Colonic mucosa (tissue), 4 donors: ENCODE results near the gene GPX3. TPM values are rescaled to one million over a fixed set of nuclear protein-coding genes. Genes with fewer than 3 reads are reported as not detected.

Source experiments
- DNase-seq: peaks from one replicate; pipeline ENCODE4 v3.0.0-alpha.2; 2020
- H3K27ac ChIP-seq: fragments of 200-600 bp; one replicate; pipeline ENCODE4 v1.8.0; 2021
- H3K27me3 ChIP-seq: fragments of 200-600 bp; one replicate; pipeline ENCODE4 v1.8.0; 2021
- H3K36me3 ChIP-seq: fragments of 200-600 bp; one replicate; pipeline ENCODE4 v1.8.0; 2021
- H3K4me1 ChIP-seq: fragments of 200-600 bp; one replicate; pipeline ENCODE4 v1.8.0; 2021; ENCODE audit warnings: mild to moderate bottlenecking
- H3K4me3 ChIP-seq: fragments of 200-600 bp; one replicate; pipeline ENCODE4 v1.8.0; 2021
- H3K9ac ChIP-seq, 2 donors: one replicate each; pipeline ENCODE4 v1.7.0; 2013; ENCODE audit warnings: control low read depth in 2 of 2, low read depth in 2 of 2, low read length in 2 of 2
- H3K9me3 ChIP-seq: fragments of 200-600 bp; one replicate; pipeline ENCODE4 v1.8.0; 2021
- intact Hi-C: fragments of 100-400 bp; cut with DNase I; formaldehyde crosslinking; loops from one replicate; pipeline ENCODE4 v1.14.1; 2022
- total RNA-seq, 2 donors: library from RNA; stranded (reverse); fragmentation: NEBNext Ultra II Directional in 1 of 2; extraction: Animal tissue kit (Norgen Biotek cat#: 25700) in 1 of 2; gene quantifications; one replicate each; pipeline ENCODE4 v1.2.1, GENCODE V29; 2021
- TF ChIP-seq, protein P1 (sequence below): fragments of 200-600 bp; IDR thresholded peaks from one replicate; pipeline ENCODE4 v1.8.0; 2022; ENCODE audit warnings: antibody characterized with exemption, mild to moderate bottlenecking
- donor health status: healthy.
- donor health status: DM: no; HTN: no; CAD: no.
- donor health status: DM: no; HTN: no; CAD: no.

The GPX3 gene
- total RNA-seq, 2 donors from 2014 or later: 30.2 to 60.5 TPM

DNA sequence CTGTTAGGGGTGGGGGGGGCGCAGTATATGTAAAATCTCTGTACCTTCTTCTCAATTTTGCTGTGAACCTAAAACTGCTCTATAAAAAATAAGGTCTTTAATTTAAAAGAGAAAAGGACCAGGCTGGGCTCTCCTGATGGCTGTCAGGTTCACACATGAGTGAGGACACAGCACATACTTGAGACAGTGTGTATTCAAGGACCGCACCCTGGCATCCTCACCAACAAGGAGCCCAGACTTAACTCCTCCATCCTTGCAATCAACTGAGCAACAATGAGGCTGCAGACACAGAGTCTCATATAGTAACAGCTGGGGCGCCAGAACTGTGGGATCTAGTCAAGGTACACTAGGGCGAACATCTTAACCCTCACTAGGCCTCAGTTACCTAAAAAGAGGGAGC, 50.6 kb downstream of the GPX3 start:
- Histone ChIP-seq H3K27me3 (no peaks in the 10 kb centered on the region), H3K36me3 (no peaks in the 10 kb centered on the region), H3K4me1 (peaks cover 13% of the 10 kb centered on the region), H3K9ac (no peak overlapping the region), H3K27ac (no peak overlapping the region), H3K4me3 (no peak overlapping the region), H3K9me3 (no peaks in the 10 kb centered on the region)
- intact Hi-C loops: no loop called here
- TF ChIP-seq, protein P1, sequence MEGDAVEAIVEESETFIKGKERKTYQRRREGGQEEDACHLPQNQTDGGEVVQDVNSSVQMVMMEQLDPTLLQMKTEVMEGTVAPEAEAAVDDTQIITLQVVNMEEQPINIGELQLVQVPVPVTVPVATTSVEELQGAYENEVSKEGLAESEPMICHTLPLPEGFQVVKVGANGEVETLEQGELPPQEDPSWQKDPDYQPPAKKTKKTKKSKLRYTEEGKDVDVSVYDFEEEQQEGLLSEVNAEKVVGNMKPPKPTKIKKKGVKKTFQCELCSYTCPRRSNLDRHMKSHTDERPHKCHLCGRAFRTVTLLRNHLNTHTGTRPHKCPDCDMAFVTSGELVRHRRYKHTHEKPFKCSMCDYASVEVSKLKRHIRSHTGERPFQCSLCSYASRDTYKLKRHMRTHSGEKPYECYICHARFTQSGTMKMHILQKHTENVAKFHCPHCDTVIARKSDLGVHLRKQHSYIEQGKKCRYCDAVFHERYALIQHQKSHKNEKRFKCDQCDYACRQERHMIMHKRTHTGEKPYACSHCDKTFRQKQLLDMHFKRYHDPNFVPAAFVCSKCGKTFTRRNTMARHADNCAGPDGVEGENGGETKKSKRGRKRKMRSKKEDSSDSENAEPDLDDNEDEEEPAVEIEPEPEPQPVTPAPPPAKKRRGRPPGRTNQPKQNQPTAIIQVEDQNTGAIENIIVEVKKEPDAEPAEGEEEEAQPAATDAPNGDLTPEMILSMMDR: no peak
- no peak for DNase-seq

DNA sequence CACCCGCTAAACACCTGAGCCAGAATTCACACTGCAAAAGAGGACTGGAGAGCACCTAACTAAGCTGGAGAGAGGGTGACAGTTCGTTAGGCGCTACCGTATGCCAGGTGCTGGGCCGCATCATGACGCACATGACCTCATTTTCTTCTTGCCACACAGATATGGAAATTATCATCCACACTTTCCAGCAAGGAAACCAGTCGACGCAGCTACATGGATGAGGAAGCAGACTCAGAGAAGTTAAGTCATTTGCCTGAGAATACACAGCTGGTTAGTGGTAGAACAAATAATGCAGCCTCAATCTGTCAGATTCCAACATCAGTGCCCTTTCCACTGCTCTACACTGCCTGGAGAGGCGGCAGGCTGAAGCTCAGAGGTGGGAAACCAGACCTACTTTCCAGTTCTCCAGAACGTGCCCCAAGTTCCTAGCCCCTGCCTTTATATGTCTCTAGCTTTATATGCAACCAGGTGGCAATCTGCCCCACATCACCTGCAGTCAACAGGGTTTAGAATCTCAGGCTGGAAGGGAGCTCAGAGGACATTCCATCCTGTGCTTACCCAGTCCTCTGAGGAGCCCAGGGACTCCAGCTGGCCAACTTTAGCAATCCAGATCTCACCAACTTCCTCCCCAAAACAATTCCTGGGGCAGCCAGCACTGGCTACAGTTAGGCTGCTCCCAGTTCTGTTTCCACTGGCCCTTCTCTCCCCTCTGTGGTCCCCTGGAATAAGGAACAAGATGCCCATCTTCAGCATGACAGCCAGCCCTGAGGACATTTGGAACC, 51.6 kb downstream of the GPX3 start:
- Histone ChIP-seq H3K9me3 (no peaks in the 10 kb centered on the region), H3K9ac (no peak overlapping the region), H3K27me3 (no peaks in the 10 kb centered on the region), H3K4me1 (peaks cover 13% of the 10 kb centered on the region), H3K36me3 (no peaks in the 10 kb centered on the region), H3K4me3 (no peak overlapping the region), H3K27ac (no peak overlapping the region)
- intact Hi-C loops: no loop called here
- TF ChIP-seq, protein P1: no peak
- DNase-seq: no peak

DNA sequence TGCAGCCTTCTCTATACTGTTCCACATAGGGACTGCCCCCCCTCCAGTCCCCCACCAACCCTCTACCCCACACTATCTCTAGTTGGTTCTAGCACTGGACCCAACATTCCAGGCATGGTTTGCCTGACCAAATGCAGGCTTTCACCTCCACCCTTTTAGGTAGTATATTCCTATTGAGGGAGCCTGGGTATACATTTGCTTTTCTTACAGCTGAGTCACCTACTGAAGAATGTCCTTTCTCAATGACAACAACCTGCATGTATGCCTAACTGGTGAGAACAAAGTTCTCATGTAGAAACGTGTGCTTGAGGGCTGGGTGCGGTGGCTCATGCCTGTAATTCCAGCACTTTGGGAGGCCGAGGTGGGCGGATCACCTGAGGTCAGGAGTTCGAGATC, 52.2 kb downstream of the GPX3 start:
- Histone ChIP-seq H3K27me3 (no peaks in the 10 kb centered on the region), H3K4me1 (peaks cover 11% of the 10 kb centered on the region), H3K27ac (no peak overlapping the region), H3K4me3 (no peak overlapping the region), H3K9me3 (no peaks in the 10 kb centered on the region), H3K9ac (no peak overlapping the region), H3K36me3 (no peaks in the 10 kb centered on the region)
- no peak for DNase-seq
- TF ChIP-seq, protein P1: no peak
- intact Hi-C loops: no loop called here

DNA sequence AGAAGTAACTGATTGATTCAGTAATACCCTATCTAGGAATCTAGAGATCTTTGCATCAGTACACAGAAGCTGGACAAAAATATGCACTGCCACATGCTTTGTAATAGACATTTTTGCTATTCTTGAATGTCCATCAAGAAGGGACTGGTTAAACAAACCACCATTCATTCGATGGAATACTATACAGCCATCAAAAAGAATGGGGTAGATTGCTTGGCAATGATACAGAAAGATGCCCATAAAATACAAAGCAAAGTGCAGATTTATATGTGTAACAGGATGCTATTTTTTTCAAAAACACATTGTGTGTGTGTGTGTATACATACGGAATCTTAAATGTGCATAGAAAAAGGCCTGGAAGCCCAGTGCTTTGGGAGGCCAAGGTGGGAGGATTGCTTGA, 52.9 kb downstream of the GPX3 start:
- no peak for DNase-seq
- no peaks in the 10 kb centered on the region for H3K36me3 ChIP-seq
- H3K4me3 ChIP-seq: no peak overlapping the region
- H3K9ac ChIP-seq: no peak overlapping the region
- H3K9me3 ChIP-seq: no peaks in the 10 kb centered on the region
- H3K27me3 ChIP-seq: no peaks in the 10 kb centered on the region
- H3K27ac ChIP-seq: no peak overlapping the region
- TF ChIP-seq, protein P1: no peak
- intact Hi-C loops: no loop called here
- peaks cover 11% of the 10 kb centered on the region for H3K4me1 ChIP-seq

DNA sequence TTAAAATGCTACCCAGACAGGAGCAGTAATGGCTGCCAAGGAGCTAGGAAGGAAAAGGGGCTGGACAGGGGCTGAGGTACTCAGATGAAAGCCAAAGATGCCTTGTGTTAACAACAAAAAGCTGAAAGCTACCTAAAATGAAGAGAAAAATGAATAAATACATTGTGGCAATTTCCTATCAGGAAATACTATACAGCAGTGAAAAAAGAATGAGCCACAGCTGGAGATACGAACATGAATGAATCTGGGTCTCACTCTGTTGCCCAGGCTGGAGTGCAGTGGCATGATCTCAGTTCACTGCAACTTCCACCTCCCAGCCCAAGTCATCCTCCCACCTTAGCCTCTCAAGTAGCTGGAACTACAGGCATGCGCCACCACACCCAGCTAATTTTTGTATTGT, 54.2 kb downstream of the GPX3 start:
- no peak overlapping the region for H3K9ac ChIP-seq
- no peak for DNase-seq
- TF ChIP-seq, protein P1: no peak
- no peaks in the 10 kb centered on the region for H3K36me3 ChIP-seq
- H3K27me3 ChIP-seq: no peaks in the 10 kb centered on the region
- peaks cover 9% of the 10 kb centered on the region for H3K4me1 ChIP-seq
- no peak overlapping the region for H3K27ac ChIP-seq
- H3K9me3 ChIP-seq: no peaks in the 10 kb centered on the region
- intact Hi-C loops: no loop called here
- no peak overlapping the region for H3K4me3 ChIP-seq
